Colonic mucosa (tissue), 4 donors: ENCODE data around the gene FBP2. TPM values are rescaled to one million over a fixed set of nuclear protein-coding genes. Genes with fewer than 3 reads are reported as not detected.

Experiments used
- DNase-seq: peaks from one replicate; pipeline ENCODE4 v3.0.0-alpha.2; 2020
- H3K27ac ChIP-seq: fragments of 200-600 bp; one replicate; pipeline ENCODE4 v1.8.0; 2021
- H3K27me3 ChIP-seq: fragments of 200-600 bp; one replicate; pipeline ENCODE4 v1.8.0; 2021
- H3K36me3 ChIP-seq: fragments of 200-600 bp; one replicate; pipeline ENCODE4 v1.8.0; 2021
- H3K4me1 ChIP-seq: fragments of 200-600 bp; one replicate; pipeline ENCODE4 v1.8.0; 2021; ENCODE audit warnings: mild to moderate bottlenecking
- H3K4me3 ChIP-seq: fragments of 200-600 bp; one replicate; pipeline ENCODE4 v1.8.0; 2021
- H3K9ac ChIP-seq, 2 donors: one replicate each; pipeline ENCODE4 v1.7.0; 2013; ENCODE audit warnings: control low read depth in 2 of 2, low read depth in 2 of 2, low read length in 2 of 2
- H3K9me3 ChIP-seq: fragments of 200-600 bp; one replicate; pipeline ENCODE4 v1.8.0; 2021
- intact Hi-C: fragments of 100-400 bp; cut with DNase I; formaldehyde crosslinking; loops from one replicate; pipeline ENCODE4 v1.14.1; 2022
- total RNA-seq, 2 donors: library from RNA; stranded (reverse); fragmentation: NEBNext Ultra II Directional in 1 of 2; extraction: Animal tissue kit (Norgen Biotek cat#: 25700) in 1 of 2; gene quantifications; one replicate each; pipeline ENCODE4 v1.2.1, GENCODE V29; 2021
- TF ChIP-seq, protein P1 (sequence below): fragments of 200-600 bp; IDR thresholded peaks from one replicate; pipeline ENCODE4 v1.8.0; 2022; ENCODE audit warnings: antibody characterized with exemption, mild to moderate bottlenecking
- donor health status: healthy.
- donor health status: DM: no; HTN: no; CAD: no.
- donor health status: DM: no; HTN: no; CAD: no.

Gene FBP2
- total RNA-seq, 2 donors from 2014 or later: not detected

DNA sequence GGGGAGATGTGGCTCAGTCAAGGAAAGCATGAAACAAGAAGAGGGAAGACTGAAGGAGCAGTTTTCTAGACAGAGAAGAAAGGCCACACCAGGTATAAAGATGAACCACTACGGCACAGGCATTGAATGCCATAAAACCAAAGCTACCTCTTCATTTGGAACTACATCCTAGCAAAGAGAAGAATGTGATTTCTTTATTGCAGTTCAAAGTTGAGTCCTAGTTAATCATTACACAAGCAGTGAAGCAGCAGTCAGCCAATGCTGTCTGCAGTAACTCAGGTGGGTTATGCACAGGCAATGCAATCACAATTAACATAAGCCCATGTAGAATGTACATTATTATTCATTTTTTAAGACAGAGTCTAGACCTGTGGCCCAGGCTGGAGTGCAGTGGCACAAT is 60.5 kb downstream of the FBP2 start:
- no peaks in the 10 kb centered on the region for H3K27me3 ChIP-seq
- DNase-seq: peak; percentile 35
- H3K36me3 ChIP-seq: no peaks in the 10 kb centered on the region
- peak overlapping the region; percentile 67 for H3K27ac ChIP-seq
- no peak overlapping the region for H3K9ac ChIP-seq
- intact Hi-C loops: no loop called here
- no peaks in the 10 kb centered on the region for H3K9me3 ChIP-seq
- H3K4me1 ChIP-seq: no peaks in the 10 kb centered on the region
- TF ChIP-seq, protein P1, sequence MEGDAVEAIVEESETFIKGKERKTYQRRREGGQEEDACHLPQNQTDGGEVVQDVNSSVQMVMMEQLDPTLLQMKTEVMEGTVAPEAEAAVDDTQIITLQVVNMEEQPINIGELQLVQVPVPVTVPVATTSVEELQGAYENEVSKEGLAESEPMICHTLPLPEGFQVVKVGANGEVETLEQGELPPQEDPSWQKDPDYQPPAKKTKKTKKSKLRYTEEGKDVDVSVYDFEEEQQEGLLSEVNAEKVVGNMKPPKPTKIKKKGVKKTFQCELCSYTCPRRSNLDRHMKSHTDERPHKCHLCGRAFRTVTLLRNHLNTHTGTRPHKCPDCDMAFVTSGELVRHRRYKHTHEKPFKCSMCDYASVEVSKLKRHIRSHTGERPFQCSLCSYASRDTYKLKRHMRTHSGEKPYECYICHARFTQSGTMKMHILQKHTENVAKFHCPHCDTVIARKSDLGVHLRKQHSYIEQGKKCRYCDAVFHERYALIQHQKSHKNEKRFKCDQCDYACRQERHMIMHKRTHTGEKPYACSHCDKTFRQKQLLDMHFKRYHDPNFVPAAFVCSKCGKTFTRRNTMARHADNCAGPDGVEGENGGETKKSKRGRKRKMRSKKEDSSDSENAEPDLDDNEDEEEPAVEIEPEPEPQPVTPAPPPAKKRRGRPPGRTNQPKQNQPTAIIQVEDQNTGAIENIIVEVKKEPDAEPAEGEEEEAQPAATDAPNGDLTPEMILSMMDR: no peak
- no peak overlapping the region for H3K4me3 ChIP-seq

GRCh38 chr9:94528886-94529285 is 64.7 kb downstream of the FBP2 start:
- no peaks in the 10 kb centered on the region for H3K27me3 ChIP-seq
- H3K27ac ChIP-seq: no peak overlapping the region
- H3K9me3 ChIP-seq: no peaks in the 10 kb centered on the region
- H3K36me3 ChIP-seq: no peaks in the 10 kb centered on the region
- TF ChIP-seq, protein P1: no peak
- intact Hi-C loops: no loop called here
- H3K4me3 ChIP-seq: no peak overlapping the region
- H3K9ac ChIP-seq: no peak overlapping the region
- no peak for DNase-seq
- no peaks in the 10 kb centered on the region for H3K4me1 ChIP-seq

DNA sequence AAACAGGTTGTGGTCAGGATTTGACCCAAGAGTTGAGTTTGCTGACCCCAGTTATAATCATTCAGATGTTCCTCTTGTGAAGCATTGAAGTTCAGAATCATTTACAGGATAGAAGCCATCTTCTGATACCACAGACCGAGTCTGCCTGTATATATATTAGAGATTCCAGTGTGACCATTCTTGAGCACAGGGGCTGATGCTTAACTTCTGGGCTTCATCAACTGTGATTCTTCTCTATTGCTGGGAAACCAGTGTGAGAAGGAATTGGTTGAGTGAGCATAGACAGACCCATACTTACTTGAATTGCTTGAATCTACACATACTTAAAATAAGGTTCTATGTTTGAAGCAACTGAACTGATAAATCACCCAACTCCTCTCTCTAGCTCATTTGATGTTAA is 66.7 kb downstream of the FBP2 start:
- DNase-seq: no peak
- Histone ChIP-seq H3K4me1 (no peaks in the 10 kb centered on the region), H3K36me3 (no peaks in the 10 kb centered on the region), H3K27ac (no peak overlapping the region), H3K9me3 (no peaks in the 10 kb centered on the region), H3K9ac (no peak overlapping the region), H3K4me3 (no peak overlapping the region), H3K27me3 (no peaks in the 10 kb centered on the region)
- TF ChIP-seq, protein P1: no peak
- intact Hi-C loops: no loop called here

DNA sequence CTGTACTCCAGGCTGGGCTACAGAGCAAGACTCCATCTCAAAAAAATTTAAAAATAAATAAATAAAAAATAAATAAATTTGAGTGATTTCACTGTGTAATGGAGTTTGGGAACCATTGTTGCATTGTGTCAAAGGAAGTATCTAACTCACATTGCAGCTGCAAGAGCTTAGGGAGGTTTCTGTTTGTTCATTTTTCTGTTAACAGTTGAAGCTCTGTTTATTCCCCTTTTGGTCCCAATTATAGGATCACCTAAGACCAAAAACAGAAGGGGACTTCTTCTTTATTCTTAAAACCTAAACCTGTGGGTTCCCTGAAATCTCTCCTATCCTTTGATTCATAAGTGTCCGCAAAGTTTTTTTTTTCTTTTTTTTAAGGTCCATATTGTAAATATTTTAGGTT is 67.4 kb downstream of the FBP2 start:
- Histone ChIP-seq H3K9me3 (no peaks in the 10 kb centered on the region), H3K27me3 (no peaks in the 10 kb centered on the region), H3K9ac (no peak overlapping the region), H3K27ac (no peak overlapping the region), H3K4me1 (no peaks in the 10 kb centered on the region), H3K36me3 (no peaks in the 10 kb centered on the region), H3K4me3 (no peak overlapping the region)
- no peak for DNase-seq
- TF ChIP-seq, protein P1: no peak
- intact Hi-C loops: no loop called here

DNA sequence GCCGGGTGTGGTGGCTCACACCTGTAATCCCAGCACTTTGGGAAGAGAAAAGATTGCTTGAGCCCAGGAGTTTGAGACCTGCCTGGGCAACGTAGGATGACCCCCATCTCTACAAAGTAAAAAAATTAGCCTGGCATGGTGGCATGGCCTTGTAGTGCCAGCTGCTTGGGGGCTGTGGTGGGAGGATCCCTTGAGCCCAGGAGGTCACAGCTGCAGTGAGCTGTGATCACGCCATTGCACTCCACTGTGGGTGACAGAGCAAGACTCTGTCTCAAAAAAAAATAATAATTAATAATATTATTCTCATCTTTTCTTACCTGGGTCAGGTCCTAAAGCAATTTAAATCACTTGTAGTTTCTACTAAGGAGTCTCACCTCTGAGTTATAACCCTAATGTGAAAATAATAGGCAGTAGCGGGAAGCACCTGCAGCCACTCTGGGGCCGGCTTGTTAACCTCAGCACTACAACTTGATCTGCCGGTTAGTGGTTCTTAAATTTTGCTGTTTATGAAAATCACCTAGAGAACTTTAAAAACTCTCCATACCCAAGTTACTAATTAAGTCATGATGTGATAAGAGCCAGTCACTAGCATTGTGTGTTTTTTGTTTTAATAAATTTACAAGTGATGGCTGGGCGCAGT is 68.1 kb downstream of the FBP2 start:
- intact Hi-C loops: no loop called here
- Histone ChIP-seq H3K9me3 (no peaks in the 10 kb centered on the region), H3K27ac (no peak overlapping the region), H3K36me3 (no peaks in the 10 kb centered on the region), H3K4me3 (no peak overlapping the region), H3K27me3 (no peaks in the 10 kb centered on the region), H3K4me1 (no peaks in the 10 kb centered on the region), H3K9ac (no peak overlapping the region)
- no peak for DNase-seq
- TF ChIP-seq, protein P1: no peak
